ENCODE results near the gene SLC9C1.

The SLC9C1 gene

GRCh38 chr3:112115806-112116383 lies 178.1 kb downstream of the SLC9C1 start:
- DNase-seq (ENCODE audit: low read depth in 1 of 2, low spot score in 1 of 2), result no peak

GRCh38 chr3:112115161-112115739 lies 178.8 kb downstream of the SLC9C1 start:
- no peak for DNase-seq (ENCODE audit: low read depth in 1 of 2, low spot score in 1 of 2)

- no peak for DNase-seq (ENCODE audit: low read depth in 1 of 2, low spot score in 1 of 2)
These were observed 179.3 kb downstream of the SLC9C1 start for GRCh38 chr3:112114576-112115160.

GRCh38 chr3:112111785-112112402 lies 182.1 kb downstream of the SLC9C1 start:
- peak; percentile 20 for DNase-seq (ENCODE audit: low read depth in 1 of 2, low spot score in 1 of 2)

GRCh38 chr3:112109322-112109721 lies 184.7 kb downstream of the SLC9C1 start:
- DNase-seq (ENCODE audit: low read depth in 1 of 2, low spot score in 1 of 2), result no peak

- DNase-seq (ENCODE audit: low read depth in 1 of 2, low spot score in 1 of 2), result no peak
These were observed 189.2 kb downstream of the SLC9C1 start for GRCh38 chr3:112104774-112105173.

GRCh38 chr3:112101916-112102315 lies 192.1 kb downstream of the SLC9C1 start:
- DNase-seq (ENCODE audit: low read depth in 1 of 2, low spot score in 1 of 2), result no peak

GRCh38 chr3:112097378-112097777 lies 196.6 kb downstream of the SLC9C1 start:
- no peak for DNase-seq (ENCODE audit: low read depth in 1 of 2, low spot score in 1 of 2)

GRCh38 chr3:112096176-112096575 lies 197.8 kb downstream of the SLC9C1 start:
- DNase-seq (ENCODE audit: low read depth in 1 of 2, low spot score in 1 of 2), result no peak

GRCh38 chr3:112095731-112096130 lies 198.3 kb downstream of the SLC9C1 start:
- DNase-seq (ENCODE audit: low read depth in 1 of 2, low spot score in 1 of 2), result no peak

- no peak for DNase-seq (ENCODE audit: low read depth in 1 of 2, low spot score in 1 of 2)
These were observed 200.9 kb downstream of the SLC9C1 start for GRCh38 chr3:112093180-112093522.

GRCh38 chr3:112092496-112093179 lies 201.4 kb downstream of the SLC9C1 start:
- no peak for DNase-seq (ENCODE audit: low read depth in 1 of 2, low spot score in 1 of 2)

GRCh38 chr3:112090887-112091586 lies 203.0 kb downstream of the SLC9C1 start:
- DNase-seq (ENCODE audit: low read depth in 1 of 2, low spot score in 1 of 2), result no peak
